T-helper 2 cell (primary cell): ENCODE measurements around the gene CPA3.

Experiments used
- DNase-seq, 5 experiments: peaks; one replicate each; pipeline versions ENCODE4 v3.0.0 to v3.0.0-alpha.2; 2012 to 2022
- total RNA-seq, 2 donors: gene quantifications; one replicate each; lab custom pipeline; 2026; lab: John Stamatoyannopoulos, UW

The CPA3 gene, protein sequence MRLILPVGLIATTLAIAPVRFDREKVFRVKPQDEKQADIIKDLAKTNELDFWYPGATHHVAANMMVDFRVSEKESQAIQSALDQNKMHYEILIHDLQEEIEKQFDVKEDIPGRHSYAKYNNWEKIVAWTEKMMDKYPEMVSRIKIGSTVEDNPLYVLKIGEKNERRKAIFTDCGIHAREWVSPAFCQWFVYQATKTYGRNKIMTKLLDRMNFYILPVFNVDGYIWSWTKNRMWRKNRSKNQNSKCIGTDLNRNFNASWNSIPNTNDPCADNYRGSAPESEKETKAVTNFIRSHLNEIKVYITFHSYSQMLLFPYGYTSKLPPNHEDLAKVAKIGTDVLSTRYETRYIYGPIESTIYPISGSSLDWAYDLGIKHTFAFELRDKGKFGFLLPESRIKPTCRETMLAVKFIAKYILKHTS
- 0 reads per million in 2 donors for total RNA-seq

GRCh38 chr3:148865049-148865448 is at the start of gene CPA3:
CPA3 (plus strand) TSS chr3:148865296; CDS start chr3:148865308, 12 bp downstream.
- no peak for DNase-seq

- no peak for DNase-seq
These were observed 49.6 kb upstream of the CPA3 start for GRCh38 chr3:148815316-148816110.

DNA sequence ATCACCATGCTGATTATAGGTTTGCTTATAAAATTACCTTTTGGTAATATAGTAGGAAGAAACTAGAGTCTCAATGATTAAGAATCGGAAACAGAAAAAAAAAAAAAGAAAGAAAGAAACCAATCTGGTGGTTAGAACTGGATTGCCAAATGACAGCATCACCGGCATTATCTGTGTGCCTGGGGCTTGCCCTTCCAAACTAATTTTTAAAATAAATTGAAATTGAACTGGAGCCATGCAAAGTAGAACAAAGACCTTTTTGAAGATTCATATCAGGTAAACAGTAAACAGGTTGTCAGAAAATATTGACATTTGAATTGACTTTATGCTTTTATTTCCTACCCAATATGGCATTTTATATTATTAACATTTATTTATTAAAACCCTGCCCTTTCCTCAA is 48.7 kb upstream of the CPA3 start:
- no peak for DNase-seq

DNA sequence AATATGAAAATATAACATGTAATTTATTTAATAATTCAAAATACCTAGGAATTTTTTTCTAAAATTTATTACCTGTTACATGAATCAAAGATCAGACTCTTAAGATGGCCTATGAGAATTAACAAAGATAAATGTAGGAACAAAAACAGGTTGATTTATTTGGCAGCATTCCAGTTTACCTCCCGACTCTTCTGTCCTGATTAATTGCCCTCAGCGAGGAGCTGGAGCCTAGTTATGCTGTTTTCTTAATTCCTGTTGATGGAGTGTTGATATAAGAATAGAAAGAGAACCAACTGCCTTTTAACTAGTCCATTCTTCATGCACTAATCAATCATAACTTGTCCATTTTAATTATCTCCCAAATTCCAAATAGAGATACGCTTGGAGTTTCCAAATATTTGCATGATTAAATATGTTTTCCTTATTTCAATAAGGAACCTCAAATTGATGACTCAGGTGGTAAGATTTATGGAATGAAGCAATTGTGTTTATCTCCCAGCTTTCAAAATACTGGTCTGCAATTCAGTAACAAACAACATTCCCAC is 48.0 kb upstream of the CPA3 start:
- no peak for DNase-seq

- no peak for DNase-seq
These were observed 44.5 kb upstream of the CPA3 start for GRCh38 chr3:148820361-148821245.

GRCh38 chr3:148823026-148823425 is 42.1 kb upstream of the CPA3 start:
- no peak for DNase-seq

DNA sequence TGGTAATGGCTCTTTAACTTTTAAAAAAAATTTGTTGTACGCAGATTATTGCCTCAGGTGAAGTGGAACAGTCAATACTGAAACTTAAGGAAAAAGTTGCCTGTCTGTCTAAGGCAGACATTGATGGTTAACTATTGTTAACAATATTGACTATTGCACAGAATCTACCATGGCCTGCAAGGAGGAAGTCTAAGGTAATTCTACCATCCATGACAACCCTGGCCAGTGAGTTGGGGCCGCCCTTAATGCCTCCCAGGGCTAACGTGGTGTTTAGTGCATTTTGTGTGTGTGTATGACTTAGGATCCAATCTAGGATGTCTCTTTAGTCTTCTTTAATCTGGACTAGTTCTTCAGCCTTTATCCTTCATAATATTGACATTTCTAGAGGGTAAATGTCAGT is 39.6 kb upstream of the CPA3 start:
- no peak for DNase-seq

DNA sequence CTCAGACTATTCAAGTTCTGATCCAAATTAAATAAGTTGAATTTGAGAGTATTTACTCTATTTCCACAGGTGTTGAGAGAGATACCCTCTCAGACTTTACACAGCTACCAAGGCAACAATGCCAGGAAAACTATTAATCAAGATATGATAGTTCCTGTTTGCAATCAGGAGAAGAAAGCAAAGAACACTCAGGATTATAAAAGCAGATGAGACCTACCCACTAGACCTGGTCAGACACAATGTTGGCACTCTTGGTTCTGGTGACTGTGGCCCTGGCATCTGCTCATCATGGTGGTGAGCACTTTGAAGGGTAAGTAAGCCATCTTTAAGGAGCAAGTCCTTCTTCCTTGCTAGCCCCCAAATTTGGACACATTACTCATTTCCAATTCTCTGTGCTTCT is 37.5 kb upstream of the CPA3 start, which contains the start of gene CPB1:
Gene CPB1 (plus strand): TSS at position 227 of the 400 bp plus-strand sequence. CDS start 13 bp downstream, at position 240.
- no peak for DNase-seq

DNA sequence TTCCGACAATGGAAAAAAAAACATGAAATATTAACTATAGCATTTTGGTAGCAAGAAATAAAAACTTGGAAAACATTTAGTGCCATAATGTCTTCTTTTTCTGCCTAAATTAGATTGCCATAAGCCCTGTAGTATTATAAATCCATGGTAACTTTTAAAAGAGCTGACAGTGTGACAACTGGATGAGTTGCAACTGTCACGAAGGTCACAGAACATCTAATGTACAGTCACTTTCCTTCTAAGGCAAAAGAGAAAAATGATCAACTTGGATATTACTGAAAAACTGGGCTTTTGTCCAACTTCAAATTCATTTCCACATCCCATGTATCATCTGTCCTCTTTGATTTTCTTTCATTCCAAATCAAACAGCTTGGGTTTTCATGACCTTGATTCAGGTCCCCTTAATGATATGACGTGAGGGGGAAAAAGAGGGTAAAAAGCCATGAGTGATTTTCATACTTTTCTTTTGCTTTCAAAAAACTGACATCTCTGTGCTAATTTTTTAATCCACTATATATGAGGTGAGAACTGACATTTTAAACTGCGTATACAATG is 36.9 kb upstream of the CPA3 start:
- no peak for DNase-seq

DNA sequence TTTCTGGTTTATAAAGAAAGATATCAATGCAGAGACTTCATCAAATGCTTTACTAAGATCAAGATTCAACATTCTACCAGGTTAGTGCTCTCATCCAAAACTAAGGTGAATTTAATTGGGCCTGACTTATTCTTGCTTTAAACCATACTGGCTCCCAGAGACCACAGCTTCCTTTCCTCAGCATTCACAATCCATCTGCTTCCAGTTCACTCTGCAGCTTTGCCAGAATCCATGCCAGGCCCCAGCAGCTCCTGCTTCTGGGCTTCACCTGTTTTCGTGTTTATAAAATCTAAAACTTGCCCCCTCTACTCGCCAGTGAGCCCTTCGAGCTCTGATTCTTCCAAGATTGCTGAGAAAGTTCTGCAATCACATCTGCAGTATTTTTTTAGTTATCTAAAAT is 35.2 kb upstream of the CPA3 start:
- DNase-seq, result no peak

DNA sequence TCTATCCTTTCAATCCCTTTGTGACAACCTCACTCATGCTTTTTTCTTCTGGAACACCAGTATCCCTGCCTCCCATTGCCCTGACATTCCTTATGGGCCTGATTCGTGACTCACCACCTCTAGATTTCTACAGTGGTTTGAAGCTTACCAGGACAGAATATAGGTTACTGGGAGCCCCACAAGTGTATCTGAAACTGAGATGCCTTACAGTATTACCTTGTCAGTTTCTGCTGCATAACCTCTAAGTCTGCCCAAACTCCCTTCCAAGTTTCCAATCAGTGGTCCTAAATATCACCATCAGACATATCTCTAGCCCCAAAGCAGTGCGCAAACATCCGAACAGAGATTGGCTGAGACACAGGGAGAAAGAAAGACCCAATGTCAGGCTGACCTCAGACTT is 31.9 kb upstream of the CPA3 start:
- no peak for DNase-seq

GRCh38 chr3:148839805-148840204 is 25.3 kb upstream of the CPA3 start:
- no peak for DNase-seq

- no peak for DNase-seq
These were observed 24.6 kb upstream of the CPA3 start for GRCh38 chr3:148840451-148840850.

- peak in 1 of 5 experiments; percentile 1 for DNase-seq
These were observed 19.2 kb upstream of the CPA3 start for GRCh38 chr3:148845756-148846395.

GRCh38 chr3:148847351-148847750 is 17.7 kb upstream of the CPA3 start:
- no peak for DNase-seq

DNA sequence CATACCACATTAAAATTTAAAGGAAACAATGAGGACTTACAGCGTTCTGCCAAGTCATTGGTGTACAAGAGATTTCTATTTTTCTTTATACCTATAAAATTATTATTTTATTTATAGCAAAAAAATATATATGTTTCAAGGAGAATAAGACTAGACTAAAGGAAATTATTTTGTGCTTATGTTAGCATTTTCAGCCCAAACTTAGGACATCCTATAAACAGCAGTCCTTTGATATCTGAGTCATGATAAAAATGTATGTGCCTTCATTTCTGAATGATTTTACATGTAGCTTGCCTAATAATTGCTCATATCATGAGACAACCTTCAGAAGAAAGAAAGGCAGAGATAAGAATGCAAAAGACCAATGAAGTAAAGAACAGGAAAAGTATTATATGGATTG is 16.7 kb upstream of the CPA3 start:
- no peak for DNase-seq

- DNase-seq, result no peak
These were observed 12.7 kb upstream of the CPA3 start for GRCh38 chr3:148852271-148852992.

GRCh38 chr3:148853076-148853475 is 12.0 kb upstream of the CPA3 start:
- DNase-seq, result no peak

GRCh38 chr3:148854061-148854460 is 11.0 kb upstream of the CPA3 start:
- DNase-seq, result no peak

DNA sequence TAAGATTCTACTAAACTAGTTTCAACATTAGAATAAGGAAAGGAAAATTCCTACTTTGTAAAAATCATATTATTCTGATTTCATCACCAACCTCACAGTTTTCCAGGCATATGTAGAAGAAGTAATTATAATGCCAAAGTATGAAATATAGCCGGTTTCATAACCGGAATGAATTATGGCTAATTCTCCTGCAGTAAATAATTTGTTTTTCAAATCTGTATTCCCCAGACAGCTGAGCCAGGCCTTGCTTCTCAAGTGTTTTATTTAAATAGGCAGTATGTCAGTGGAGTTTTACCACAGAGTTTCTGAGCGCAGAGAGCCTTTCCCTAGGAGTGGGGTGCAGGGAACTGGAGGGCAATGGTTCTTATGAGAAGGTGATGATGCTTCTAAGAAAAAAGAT is 8.7 kb upstream of the CPA3 start:
- no peak for DNase-seq

DNA sequence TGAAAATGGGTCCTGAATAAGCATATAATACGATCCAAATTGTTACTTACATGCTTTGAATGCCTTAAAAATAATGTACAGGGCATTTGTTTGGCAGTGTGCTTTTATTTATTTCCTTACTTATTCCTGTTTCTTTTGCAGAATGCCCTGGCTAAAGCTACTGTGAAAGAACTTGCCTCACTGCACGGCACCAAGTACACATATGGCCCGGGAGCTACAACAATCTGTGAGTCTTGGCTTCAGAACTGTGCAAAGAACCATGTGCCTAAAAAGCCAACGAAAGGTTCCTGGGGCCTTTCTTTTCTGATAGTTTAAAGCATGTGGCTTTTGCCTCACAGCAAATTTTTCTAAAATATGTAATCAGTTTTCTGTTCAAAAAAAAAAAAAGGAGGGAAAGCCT is 7.8 kb upstream of the CPA3 start:
- DNase-seq, result no peak
